DND-41 (cell line): ENCODE data around the gene CAPN1.
"Not testable (repeated sequence)": the region's sequence is repeated elsewhere in the genome, so short reads cannot be mapped to it uniquely, and the experiment has no call there.

Experiments
- ATAC-seq: fragments of 200-7000 bp; cut with Tn5 transposase; 3 replicates; pipeline ENCODE4 v1.9.1; 2021; ENCODE audit warnings: low read depth; ENCODE audit not compliant: insufficient read depth
- DNase-seq: peaks from one replicate; pipeline ENCODE4 v3.0.0-alpha.2; 2020
- H2AFZ ChIP-seq: 2 replicates; pipeline ENCODE4 v1.6.0; 2012; ENCODE audit warnings: low read depth, low read length
- H3K27ac ChIP-seq: 2 replicates; pipeline ENCODE4 v1.5.1; 2012; ENCODE audit warnings: low read length, inconsistent platforms
- H3K27me3 ChIP-seq: fragments of 200-600 bp; sonication (generic); 2 replicates; pipeline ENCODE4 v1.6.0; 2012; ENCODE audit warnings: low read length, mild to moderate bottlenecking, inconsistent platforms; ENCODE audit not compliant: insufficient read depth, poor library complexity
- H3K36me3 ChIP-seq: 2 replicates; pipeline ENCODE4 v1.5.1; 2012; ENCODE audit warnings: low read length, inconsistent platforms; ENCODE audit not compliant: insufficient read depth
- H3K4me1 ChIP-seq: 2 replicates; pipeline ENCODE4 v1.5.1; 2012; ENCODE audit warnings: mild to moderate bottlenecking, low read length; ENCODE audit not compliant: insufficient read depth
- H3K4me2 ChIP-seq: 2 replicates; pipeline ENCODE4 v1.6.0; 2012; ENCODE audit warnings: mild to moderate bottlenecking, moderate library complexity, low read length, inconsistent platforms; ENCODE audit not compliant: insufficient read depth
- H3K4me3 ChIP-seq, 2 experiments: fragments of 200-600 bp in 1 of 2; shearing (Covaris generic) in 1 of 2; 2 replicates each; pipeline ENCODE4 v1.5.1; 2012 to 2016; ENCODE audit warnings: inconsistent platforms in 2 of 2, low read length in 2 of 2, mild to moderate bottlenecking in 2 of 2, low read depth in 1 of 2, moderate library complexity in 1 of 2
- H3K79me2 ChIP-seq: 2 replicates; pipeline ENCODE4 v1.6.0; 2012; ENCODE audit warnings: low read length, inconsistent platforms; ENCODE audit not compliant: insufficient read depth
- H3K9ac ChIP-seq: 2 replicates; pipeline ENCODE4 v1.6.0; 2012; ENCODE audit warnings: low read depth, mild to moderate bottlenecking, inconsistent platforms, low read length, moderate library complexity
- H3K9me3 ChIP-seq: 2 replicates; pipeline ENCODE4 v1.5.1; 2012; ENCODE audit warnings: low read length, moderate library complexity, mild to moderate bottlenecking, inconsistent platforms; ENCODE audit not compliant: insufficient read depth, severe bottlenecking
- H4K20me1 ChIP-seq: 2 replicates; pipeline ENCODE4 v1.6.0; 2012; ENCODE audit warnings: low read length; ENCODE audit not compliant: insufficient read depth
- CTCF ChIP-seq: IDR thresholded peaks from 2 replicates; pipeline ENCODE4 v1.5.1; 2012; ENCODE audit warnings: borderline replicate concordance, low read length, moderate library complexity, mild to moderate bottlenecking; ENCODE audit not compliant: poor library complexity, severe bottlenecking; ENCODE audit errors: extremely low read depth
- EZH2 ChIP-seq: IDR thresholded peaks from 3 replicates; pipeline ENCODE4 v1.6.1; 2012; ENCODE audit warnings: borderline replicate concordance, low read depth, mild to moderate bottlenecking, moderate library complexity, low read length, inconsistent platforms; ENCODE audit not compliant: severe bottlenecking

Gene CAPN1

GRCh38 chr11:65242389-65242788, 60.7 kb downstream of the CAPN1 start:
- no peaks in the 10 kb centered on the region for H3K9me3 ChIP-seq
- no peak overlapping the region for H2AFZ ChIP-seq
- no peak for TF ChIP-seq EZH2
- TF ChIP-seq CTCF: no peak
- H3K27ac ChIP-seq: no peak overlapping the region
- H3K36me3 ChIP-seq: no peaks in the 10 kb centered on the region
- no peaks in the 10 kb centered on the region for H3K4me1 ChIP-seq
- no peaks in the 10 kb centered on the region for H3K27me3 ChIP-seq
- ATAC-seq (no peak), DNase-seq (no peak)
- no peak overlapping the region for H3K9ac ChIP-seq
- H3K4me2 ChIP-seq: no peak overlapping the region
- H3K79me2 ChIP-seq: no peaks in the 10 kb centered on the region
- H4K20me1 ChIP-seq: no peaks in the 10 kb centered on the region
- no peak overlapping the region for H3K4me3 ChIP-seq

DNA sequence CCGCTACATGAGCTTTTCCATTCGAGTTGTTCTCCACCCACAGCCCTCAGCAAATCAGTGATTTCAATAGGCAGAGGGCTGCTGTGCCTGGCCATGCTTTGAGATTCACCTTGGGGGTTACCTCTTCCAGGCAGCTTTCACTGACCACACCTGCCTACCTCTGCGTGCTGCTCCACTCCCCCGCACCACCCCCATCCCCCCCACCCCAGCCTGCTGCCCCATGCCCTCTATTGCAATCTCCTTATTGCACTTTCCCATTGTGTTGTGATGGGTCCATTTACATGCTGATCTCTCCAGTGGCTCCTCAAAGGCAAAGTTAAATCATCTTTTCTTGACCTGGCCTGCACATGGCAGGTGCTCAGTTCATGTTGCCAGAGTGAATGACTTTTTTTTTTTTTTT, 62.1 kb downstream of the CAPN1 start:
- H4K20me1 ChIP-seq: no peaks in the 10 kb centered on the region
- H3K4me2 ChIP-seq: no peak overlapping the region
- H3K9ac ChIP-seq: no peak overlapping the region
- H3K4me1 ChIP-seq: no peaks in the 10 kb centered on the region
- no peaks in the 10 kb centered on the region for H3K79me2 ChIP-seq
- ATAC-seq: no peak
- no peaks in the 10 kb centered on the region for H3K27me3 ChIP-seq
- no peaks in the 10 kb centered on the region for H3K36me3 ChIP-seq
- no peak overlapping the region for H3K4me3 ChIP-seq
- no peak overlapping the region for H2AFZ ChIP-seq
- no peak for TF ChIP-seq CTCF
- TF ChIP-seq EZH2: no peak
- no peak for DNase-seq
- H3K9me3 ChIP-seq: no peaks in the 10 kb centered on the region
- no peak overlapping the region for H3K27ac ChIP-seq

- H3K9ac ChIP-seq, H3K4me2 ChIP-seq, H2AFZ ChIP-seq, H4K20me1 ChIP-seq, H3K4me3 ChIP-seq, H3K36me3 ChIP-seq, H3K9me3 ChIP-seq, H3K79me2 ChIP-seq, ATAC-seq, DNase-seq, H3K27ac ChIP-seq, H3K4me1 ChIP-seq, H3K27me3 ChIP-seq: not testable (repeated sequence)
Observed at GRCh38 chr11:65245046-65245445, 63.3 kb downstream of the CAPN1 start.

DNA sequence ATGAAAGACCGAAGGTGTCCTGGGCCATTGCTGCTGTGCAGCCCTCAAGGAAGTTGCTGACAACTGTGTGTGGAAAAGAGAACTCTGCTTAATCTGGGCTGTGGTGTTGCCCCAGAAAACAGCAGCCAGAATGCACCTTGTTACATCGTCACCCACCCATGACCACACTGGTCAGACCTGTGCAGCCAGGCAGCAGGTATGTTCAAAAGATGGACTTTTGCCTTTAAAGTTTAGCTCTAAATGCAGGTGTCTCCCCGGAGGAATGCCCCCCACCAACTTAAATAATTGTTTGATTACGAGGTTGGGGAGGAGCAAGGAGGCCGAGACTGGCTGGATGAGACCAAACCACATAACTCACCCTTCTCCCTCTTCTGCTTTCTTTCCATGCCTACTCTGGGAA, 64.8 kb downstream of the CAPN1 start:
- no peak for ATAC-seq

GRCh38 chr11:65248184-65248710, 66.5 kb downstream of the CAPN1 start:
- H3K4me1 ChIP-seq, H3K27ac ChIP-seq, H3K9ac ChIP-seq, ATAC-seq, H3K36me3 ChIP-seq, DNase-seq, H3K9me3 ChIP-seq, H3K4me3 ChIP-seq, H4K20me1 ChIP-seq, H2AFZ ChIP-seq, H3K79me2 ChIP-seq, H3K4me2 ChIP-seq, H3K27me3 ChIP-seq: not testable (repeated sequence)

More for the DNA sequence above, 64.8 kb downstream of the CAPN1 start:
- H3K27ac ChIP-seq: no peak overlapping the region
- H3K4me1 ChIP-seq: no peaks in the 10 kb centered on the region
- H3K4me3 ChIP-seq: no peak overlapping the region
- TF ChIP-seq CTCF (no peak), EZH2 (no peak)
- H3K36me3 ChIP-seq: no peaks in the 10 kb centered on the region
- no peaks in the 10 kb centered on the region for H3K9me3 ChIP-seq
- H4K20me1 ChIP-seq: no peaks in the 10 kb centered on the region
- no peaks in the 10 kb centered on the region for H3K79me2 ChIP-seq
- no peak overlapping the region for H3K4me2 ChIP-seq
- H3K27me3 ChIP-seq: no peaks in the 10 kb centered on the region
- no peak overlapping the region for H2AFZ ChIP-seq
- no peak for DNase-seq
- no peak overlapping the region for H3K9ac ChIP-seq
